HPDE6-E6E7 (cell line): ENCODE results near the gene MCTP2.
"Not testable (repeated sequence)": the region's sequence is repeated elsewhere in the genome, so short reads cannot be mapped to it uniquely, and the experiment has no call there.

Source experiments
- DNase-seq: peaks from one replicate; pipeline ENCODE4 v3.0.0; 2011; ENCODE audit warnings: missing footprints; ENCODE audit errors: extremely low spot score

MCTP2 gene

GRCh38 chr15:94453227-94453988 is 222.0 kb downstream of the MCTP2 start:
- no peak for DNase-seq

DNA sequence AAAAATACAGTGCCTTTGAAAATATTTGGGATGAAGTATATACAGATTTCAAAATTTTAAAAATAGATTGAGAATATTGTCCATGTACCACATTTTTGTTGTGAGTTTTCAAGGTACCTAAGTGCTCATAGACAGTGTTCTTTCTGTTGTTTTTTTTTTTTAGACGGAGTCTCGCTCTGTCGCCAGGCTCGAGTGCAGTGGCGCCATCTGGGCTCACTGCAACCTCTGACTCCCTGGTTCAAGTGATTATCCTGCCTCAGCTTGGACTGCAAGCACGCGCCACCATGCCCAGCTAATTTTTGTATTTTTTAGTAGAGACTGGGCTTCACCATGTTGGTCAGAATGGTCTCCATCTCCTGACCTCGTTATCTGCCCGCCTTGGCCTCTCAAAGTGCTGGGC is 223.9 kb downstream of the MCTP2 start:
- no peak for DNase-seq

GRCh38 chr15:94456226-94456625 is 224.9 kb downstream of the MCTP2 start:
- no peak for DNase-seq

GRCh38 chr15:94457661-94458060 is 226.3 kb downstream of the MCTP2 start:
- DNase-seq, result no peak

DNA sequence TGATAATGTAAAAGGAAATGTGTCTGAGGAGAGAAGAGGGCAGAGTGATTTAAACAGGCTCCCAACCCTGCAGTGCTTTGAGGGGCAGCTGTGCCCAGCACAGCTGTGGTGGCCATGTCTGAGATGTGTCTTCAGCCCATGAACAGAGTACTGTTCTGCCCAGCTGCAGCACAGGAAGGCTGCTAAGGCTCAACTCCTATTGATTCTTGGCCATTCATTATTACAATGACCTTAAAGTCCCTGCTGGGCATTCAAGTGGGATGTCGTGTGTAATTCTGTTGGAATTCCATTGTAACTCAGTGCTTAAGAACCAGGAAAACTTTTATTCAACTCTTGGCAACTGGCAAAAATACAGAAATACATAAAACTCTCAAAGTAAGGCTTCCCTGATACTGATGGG is 229.3 kb downstream of the MCTP2 start:
- DNase-seq, result no peak

GRCh38 chr15:94467034-94467433 is 235.7 kb downstream of the MCTP2 start:
- DNase-seq, result no peak

GRCh38 chr15:94470492-94470891 is 239.1 kb downstream of the MCTP2 start:
- no peak for DNase-seq

DNA sequence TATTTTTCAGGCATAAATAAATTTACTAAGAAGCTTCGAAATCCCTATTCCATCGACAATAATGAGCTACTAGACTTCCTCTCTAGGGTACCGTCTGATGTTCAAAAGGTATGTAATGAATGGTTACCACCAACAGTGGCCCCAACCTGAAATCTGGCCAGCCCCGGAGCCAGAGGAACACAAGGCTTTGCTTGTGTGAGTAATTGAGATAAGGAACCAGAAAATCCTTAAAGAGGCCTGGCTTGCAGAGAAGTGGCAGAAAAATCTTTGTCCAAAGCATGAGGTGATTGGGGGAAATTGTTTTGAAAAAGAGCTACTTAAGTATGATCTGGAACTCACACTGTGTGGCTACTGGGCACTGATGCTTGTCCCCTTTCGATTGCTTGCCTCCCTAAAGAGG is 245.3 kb downstream of the MCTP2 start:
- no peak for DNase-seq

- DNase-seq, result no peak
Measured at GRCh38 chr15:94477913-94478553, 246.7 kb downstream of the MCTP2 start.

DNA sequence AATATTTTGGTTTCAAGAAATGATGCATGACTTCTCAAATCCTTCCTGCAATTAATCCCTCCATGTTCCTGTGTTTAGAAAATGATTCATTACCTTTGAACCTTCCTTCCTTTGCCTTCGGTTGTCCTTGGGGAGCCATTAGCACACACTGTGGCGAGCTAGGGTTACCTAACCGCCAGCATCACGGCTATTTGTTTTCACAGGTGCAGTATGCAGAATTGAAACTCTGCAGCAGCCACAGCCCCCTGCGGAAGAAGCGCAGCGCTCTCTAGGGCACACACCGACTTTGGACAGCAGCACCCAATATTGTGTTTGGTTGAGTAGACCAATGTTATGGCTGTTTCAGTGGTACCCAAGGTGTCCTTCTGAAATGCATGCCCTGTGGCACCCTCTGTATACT is 247.4 kb downstream of the MCTP2 start:
- DNase-seq, result no peak

DNA sequence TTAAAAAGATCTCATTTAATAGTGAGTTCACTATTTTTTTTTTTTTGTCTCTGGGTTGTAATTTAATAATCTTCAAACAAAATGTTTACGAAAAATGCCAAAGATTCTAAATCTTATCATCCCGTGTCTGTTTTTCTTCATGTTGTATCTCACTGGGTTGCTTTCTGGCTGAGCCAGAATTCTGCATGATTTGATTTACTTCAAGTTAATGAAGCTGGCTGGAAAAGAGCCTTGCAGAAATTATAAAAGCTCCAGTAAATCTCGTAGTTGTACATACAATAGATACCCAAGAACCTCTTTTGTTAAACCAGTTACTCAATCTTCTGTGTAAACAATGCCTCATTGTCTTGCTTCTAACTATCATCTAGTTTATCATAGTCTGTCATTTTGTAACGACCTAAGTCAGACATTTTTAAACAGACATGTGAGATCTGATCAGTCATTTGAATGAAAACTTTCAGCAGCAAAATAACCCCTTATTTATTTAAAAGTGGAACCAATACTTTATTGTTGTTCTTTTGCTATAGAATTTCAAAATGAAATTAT is 249.0 kb downstream of the MCTP2 start:
- DNase-seq, result no peak

- no peak for DNase-seq
Measured at GRCh38 chr15:94485148-94485719, 253.9 kb downstream of the MCTP2 start.

DNA sequence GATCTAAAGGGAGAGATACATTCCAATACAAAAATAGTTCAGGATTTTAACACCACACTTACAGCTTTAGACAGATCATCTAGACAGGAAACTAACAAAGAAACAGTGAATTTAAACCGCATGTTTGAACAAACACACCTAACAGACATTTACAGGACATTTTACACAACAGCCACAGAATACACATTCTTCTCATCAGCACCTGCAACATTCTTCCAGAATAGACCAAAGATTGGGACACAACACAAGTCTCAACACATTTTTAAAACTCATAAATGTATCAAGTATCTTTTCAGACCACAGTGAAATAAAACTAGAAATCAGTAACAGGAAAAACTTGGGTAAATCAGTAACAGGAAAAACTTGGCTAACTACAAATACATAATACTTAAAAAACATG is 256.3 kb downstream of the MCTP2 start:
- DNase-seq, result no peak

GRCh38 chr15:94493176-94493575 is 261.8 kb downstream of the MCTP2 start:
- DNase-seq, result no peak

- not testable (repeated sequence) for DNase-seq
Measured at GRCh38 chr15:94493586-94493985, 262.2 kb downstream of the MCTP2 start.

DNA sequence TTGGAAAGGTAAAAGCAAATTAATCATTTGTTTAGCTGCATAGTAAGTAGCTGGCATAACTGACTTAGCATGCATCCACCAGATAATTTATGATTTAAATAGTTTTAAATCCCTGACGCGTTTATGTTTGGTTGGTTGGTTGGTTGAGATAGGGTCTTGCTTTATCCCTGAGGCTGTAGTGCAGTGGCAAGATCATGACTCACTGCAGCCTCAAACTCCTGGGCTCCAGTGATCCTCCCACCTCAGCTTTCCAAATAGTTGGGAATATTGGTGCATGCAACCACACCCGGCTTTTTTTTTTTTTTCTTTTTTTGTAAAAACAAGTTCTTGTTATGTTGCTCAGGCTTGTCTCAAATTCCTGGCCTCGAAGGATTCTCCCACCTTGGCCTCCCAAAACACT is 263.4 kb downstream of the MCTP2 start:
- no peak for DNase-seq

DNA sequence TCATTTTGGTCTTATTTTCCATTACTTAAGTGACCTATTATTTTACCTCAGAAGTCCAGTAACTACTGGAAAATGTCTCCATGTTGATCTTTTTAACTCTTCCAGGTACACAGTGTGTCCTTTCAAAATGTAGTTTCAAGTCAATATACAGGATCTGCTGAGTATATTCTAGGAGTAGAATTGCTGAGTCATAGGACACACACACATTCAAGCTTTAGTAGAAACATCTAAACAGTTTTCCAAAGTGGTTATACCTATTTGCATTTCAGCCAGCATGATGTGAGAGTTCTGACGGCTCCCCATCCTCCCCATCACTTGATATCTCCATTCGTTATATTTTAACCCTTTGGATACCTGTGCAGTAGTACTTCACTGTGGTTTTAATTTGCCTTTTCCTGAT is 271.9 kb downstream of the MCTP2 start:
- no peak for DNase-seq

DNA sequence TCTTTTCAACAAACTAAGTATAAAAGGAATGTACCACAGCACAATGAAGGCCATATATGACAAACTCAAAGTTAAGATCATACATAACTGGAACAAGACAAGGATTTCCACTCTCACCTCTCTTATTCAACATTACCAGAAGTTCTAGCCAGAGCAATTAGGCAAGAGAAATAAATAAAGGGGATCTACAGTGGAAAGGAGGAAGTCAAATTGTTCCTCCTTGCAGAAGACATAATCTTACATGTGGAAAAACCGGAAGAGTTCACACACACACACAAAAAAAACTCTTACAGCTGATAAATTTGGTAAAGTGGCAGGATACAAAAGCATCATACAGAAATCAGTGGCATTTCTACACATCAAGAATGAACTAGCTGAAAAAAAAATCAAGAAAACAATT is 277.9 kb downstream of the MCTP2 start:
- DNase-seq, result no peak

DNA sequence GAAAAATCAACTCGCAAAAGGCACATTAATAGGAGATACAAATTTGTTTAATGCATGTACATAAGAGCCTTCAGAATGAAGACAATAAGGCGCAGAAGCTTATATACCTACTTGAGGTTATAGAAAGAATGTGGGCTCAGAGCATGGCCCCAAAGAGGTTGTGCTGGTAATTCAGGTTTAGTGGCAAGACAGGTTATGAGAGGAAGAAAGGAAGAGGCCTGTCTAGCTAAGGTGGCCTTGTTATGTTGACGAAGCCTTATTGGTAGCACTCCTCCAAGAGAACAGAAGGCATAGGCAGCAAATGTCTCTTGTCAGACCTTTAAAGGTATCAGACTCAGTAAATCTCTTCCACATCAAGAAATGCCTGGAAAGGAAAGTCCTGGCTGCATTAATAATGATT is 290.8 kb downstream of the MCTP2 start:
- no peak for DNase-seq

DNA sequence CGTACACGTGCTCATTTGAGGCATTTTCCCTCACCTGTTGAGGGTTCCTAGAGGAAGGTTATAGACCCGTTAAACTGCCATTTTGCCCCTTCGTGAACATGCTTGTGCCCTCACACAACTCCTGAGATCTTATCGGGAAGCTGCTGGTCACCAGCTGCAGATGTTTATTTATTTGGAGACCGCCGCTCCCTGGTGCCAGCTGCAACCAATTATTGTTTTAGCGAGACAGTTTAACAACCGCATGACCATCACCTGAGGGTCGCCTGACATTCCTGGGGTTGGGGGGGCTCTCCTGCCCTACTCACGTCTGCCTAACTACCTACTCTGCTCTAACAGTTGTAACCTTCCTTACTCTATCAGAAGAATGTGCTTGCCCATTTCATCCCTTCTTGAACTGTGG is 292.5 kb downstream of the MCTP2 start:
- DNase-seq, result no peak

DNA sequence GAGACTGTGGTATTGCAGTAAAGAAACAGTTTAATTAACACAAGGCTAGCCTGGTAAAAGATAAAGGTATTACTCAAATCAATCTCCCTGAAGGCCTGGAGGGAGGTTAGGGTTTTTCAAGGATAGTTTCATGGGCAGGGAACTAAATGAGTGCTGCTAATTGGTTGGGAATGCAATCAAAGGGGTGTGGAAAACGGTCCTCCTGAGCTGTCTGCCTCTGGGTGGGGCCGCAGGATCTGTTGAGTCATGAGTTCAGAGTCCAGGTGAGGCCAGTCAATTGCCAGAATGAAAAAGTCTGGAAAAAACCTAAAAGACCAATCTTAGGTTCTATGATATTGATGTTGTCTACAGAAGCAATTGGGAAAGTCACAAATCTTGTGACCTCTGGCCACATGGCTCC is 293.2 kb downstream of the MCTP2 start:
- peak; percentile 39 for DNase-seq

DNA sequence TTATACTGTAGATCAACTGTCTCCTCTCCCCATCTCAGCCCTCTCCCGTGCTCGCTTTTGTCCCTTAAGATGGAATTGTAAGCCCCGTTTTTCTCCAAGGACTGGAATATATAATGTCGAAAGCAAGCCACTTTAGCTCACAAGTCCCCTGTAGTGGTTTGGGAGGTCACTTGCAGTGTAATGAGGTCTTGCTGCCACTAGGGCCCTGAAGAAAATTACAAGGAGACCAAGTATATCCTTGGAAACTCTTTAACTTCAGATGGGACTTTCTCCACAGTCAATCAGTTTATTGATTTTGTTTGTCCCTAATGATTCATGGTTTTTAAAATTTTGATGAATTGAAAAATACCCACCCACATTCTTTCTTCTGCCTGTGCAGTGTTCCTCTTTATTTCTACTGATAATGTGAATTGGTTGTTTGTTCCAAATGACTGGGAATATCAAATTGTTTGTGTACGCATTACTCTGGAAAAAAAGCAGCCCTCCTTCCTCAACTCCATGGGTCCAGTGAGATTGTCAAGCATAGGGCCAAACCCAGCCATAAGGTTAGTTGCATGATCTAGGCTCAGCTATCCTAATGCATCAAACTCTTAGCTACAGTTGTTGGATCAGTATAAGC is 294.8 kb downstream of the MCTP2 start:
- no peak for DNase-seq

- no peak for DNase-seq
Measured at GRCh38 chr15:94532226-94532625, 300.9 kb downstream of the MCTP2 start.
